MCF 10A (cell line): ENCODE measurements around the gene ETNPPL. TPM values are rescaled to one million over a fixed set of nuclear protein-coding genes. Genes with fewer than 3 reads are reported as not detected.

Source experiments
- BruUV-seq: library from RNA; stranded (reverse); fragments of 400-500 nt; replicated peaks from 2 replicates; lab custom pipeline; 2021; lab: Mats Ljungman, UMichigan
- CTCF ChIA-PET: fragments of 300-600 bp; sonication (Branson Sonifier 250); formaldehyde crosslinking; extraction: SDS; loops from one replicate; lab custom pipeline; 2021; ENCODE audit warnings: antibody characterized with exemption, inconsistent platforms; lab: Yijun Ruan, JAX
- POLR2A ChIA-PET: fragments of 300-600, 350-650 bp; sonication (Branson Sonifier 250); formaldehyde crosslinking; extraction: SDS; loops from one replicate; lab custom pipeline; 2020; ENCODE audit warnings: antibody characterized with exemption, inconsistent platforms; lab: Yijun Ruan, JAX
- DNase-seq: peaks from one replicate; pipeline ENCODE4 v3.0.0-alpha.2; 2018; ENCODE audit not compliant: unreplicated experiment
- H3K27ac Mint-ChIP-seq: one replicate; pipeline ENCODE4 v1.8.0; 2022; ENCODE audit warnings: mild to moderate bottlenecking, low read depth, mixed read lengths; ENCODE audit not compliant: unreplicated experiment
- H3K27me3 Mint-ChIP-seq: one replicate; pipeline ENCODE4 v1.8.0; 2022; ENCODE audit warnings: mixed read lengths; ENCODE audit not compliant: insufficient read depth, unreplicated experiment
- H3K36me3 Mint-ChIP-seq: one replicate; pipeline ENCODE4 v1.8.0; 2022; ENCODE audit warnings: mild to moderate bottlenecking, moderate library complexity, mixed read lengths; ENCODE audit not compliant: insufficient read depth, unreplicated experiment
- H3K4me1 Mint-ChIP-seq: one replicate; pipeline ENCODE4 v1.8.0; 2022; ENCODE audit warnings: mixed read lengths; ENCODE audit not compliant: insufficient read depth, unreplicated experiment
- H3K4me3 Mint-ChIP-seq: one replicate; pipeline ENCODE4 v1.8.0; 2022; ENCODE audit warnings: mild to moderate bottlenecking, moderate library complexity, mixed read lengths; ENCODE audit not compliant: unreplicated experiment
- H3K9me3 Mint-ChIP-seq: one replicate; pipeline ENCODE4 v1.8.0; 2022; ENCODE audit warnings: mixed read lengths; ENCODE audit not compliant: unreplicated experiment
- CTCF ChIP-seq: fragments of 200-600 bp; IDR thresholded peaks from one replicate; pipeline ENCODE4 v1.8.0; 2022; ENCODE audit warnings: antibody characterized with exemption, mild to moderate bottlenecking; ENCODE audit not compliant: unreplicated experiment
- intact Hi-C: fragments of 100-400 bp; cut with micrococcal nuclease; formaldehyde crosslinking; loops from 2 replicates; pipeline ENCODE4 v1.14.1; 2022
- total RNA-seq: library from RNA; stranded (reverse); gene quantifications from 2 replicates; pipeline ENCODE4 v1.2.3, GENCODE V29; 2022

ETNPPL gene
- total RNA-seq, 1 experiment from 2014 or later, result not detected

GRCh38 chr4:108793415-108793814 lies 30.6 kb upstream of the ETNPPL start:
- H3K36me3 Mint-ChIP-seq, result no peaks in the 10 kb centered on the region
- no TSS peak for BruUV-seq
- no peaks in the 10 kb centered on the region for H3K9me3 Mint-ChIP-seq
- no peak overlapping the region for H3K4me3 Mint-ChIP-seq
- POLR2A ChIA-PET, result no interaction called here
- intact Hi-C loops, result no loop called here
- no peaks in the 10 kb centered on the region for H3K27me3 Mint-ChIP-seq
- DNase-seq, result no peak
- H3K27ac Mint-ChIP-seq, result no peak overlapping the region
- peaks cover 4% of the 10 kb centered on the region for H3K4me1 Mint-ChIP-seq
- CTCF ChIA-PET, result interaction anchor here (0.6 kb wide), 1 partner anchor 913 kb away, joined by 3 read pairs; no protein-coding TSS in a partner anchor
- TF ChIP-seq CTCF, result no peak

GRCh38 chr4:108788731-108789130 lies 25.9 kb upstream of the ETNPPL start:
- no peak overlapping the region for H3K4me3 Mint-ChIP-seq
- ChIA-PET POLR2A (no interaction called here), CTCF (no interaction called here)
- no peaks in the 10 kb centered on the region for H3K36me3 Mint-ChIP-seq
- DNase-seq, result no peak
- H3K9me3 Mint-ChIP-seq, result no peaks in the 10 kb centered on the region
- BruUV-seq, result no TSS peak
- no peak overlapping the region for H3K27ac Mint-ChIP-seq
- intact Hi-C loops, result no loop called here
- H3K27me3 Mint-ChIP-seq, result no peaks in the 10 kb centered on the region
- TF ChIP-seq CTCF, result no peak
- H3K4me1 Mint-ChIP-seq, result no peaks in the 10 kb centered on the region

- no TSS peak for BruUV-seq
- H3K9me3 Mint-ChIP-seq, result no peaks in the 10 kb centered on the region
- ChIA-PET POLR2A (no interaction called here), CTCF (interaction anchor here (0.7 kb wide), 2 partner anchors 100 to 158 kb away, joined by 3 to 5 read pairs; no protein-coding TSS in a partner anchor)
- H3K4me1 Mint-ChIP-seq, result no peaks in the 10 kb centered on the region
- DNase-seq, result no peak
- H3K27me3 Mint-ChIP-seq, result no peaks in the 10 kb centered on the region
- no peak overlapping the region for H3K4me3 Mint-ChIP-seq
- intact Hi-C loops, result no loop called here
- no peak overlapping the region for H3K27ac Mint-ChIP-seq
- no peak for TF ChIP-seq CTCF
- no peaks in the 10 kb centered on the region for H3K36me3 Mint-ChIP-seq
Measured at GRCh38 chr4:108787724-108788123, 24.9 kb upstream of the ETNPPL start.

- H3K36me3 Mint-ChIP-seq, result no peaks in the 10 kb centered on the region
- no peak for TF ChIP-seq CTCF
- H3K4me1 Mint-ChIP-seq, result no peaks in the 10 kb centered on the region
- ChIA-PET POLR2A (no interaction called here), CTCF (interaction anchor here (0.6 to 0.7 kb wide), 3 partner anchors 49 to 158 kb away, joined by 3 to 5 read pairs (median 3); no protein-coding TSS in a partner anchor)
- H3K4me3 Mint-ChIP-seq, result no peak overlapping the region
- H3K27ac Mint-ChIP-seq, result no peak overlapping the region
- no TSS peak for BruUV-seq
- no peak for DNase-seq
- H3K9me3 Mint-ChIP-seq, result no peaks in the 10 kb centered on the region
- intact Hi-C loops, result no loop called here
- no peaks in the 10 kb centered on the region for H3K27me3 Mint-ChIP-seq
Measured at GRCh38 chr4:108787106-108787505, 24.3 kb upstream of the ETNPPL start.
